Measurements from ENCODE around the gene C19orf18.
"Not testable (repeated sequence)": the region's sequence is repeated elsewhere in the genome, so short reads cannot be mapped to it uniquely, and the experiment has no call there.

C19orf18 gene

DNA sequence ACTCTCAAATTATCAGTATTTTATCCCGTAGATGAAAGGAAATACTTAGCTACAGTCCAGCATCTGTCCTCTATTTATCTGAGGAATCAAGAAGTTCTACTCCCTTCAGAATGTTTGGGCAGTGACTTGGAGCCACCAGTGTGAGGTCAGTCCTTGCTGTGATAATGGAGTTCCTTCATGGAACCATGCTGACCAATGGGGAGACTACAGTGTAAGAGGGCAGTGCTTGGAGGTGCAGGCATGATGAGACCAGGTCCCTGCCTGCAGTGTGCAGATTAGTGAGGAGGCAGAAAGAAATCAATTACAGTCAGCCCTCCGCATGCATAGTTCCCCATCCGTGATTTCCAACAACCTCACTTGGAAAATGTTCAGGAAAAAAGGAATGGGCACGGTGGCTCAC, at the start of gene C19orf18:
Gene C19orf18, minus strand, starts transcription at position 101 of the 400 bp plus-strand sequence. CDS start 102 bp downstream, outside the sequence.
- no peak for DNase-seq

DNA sequence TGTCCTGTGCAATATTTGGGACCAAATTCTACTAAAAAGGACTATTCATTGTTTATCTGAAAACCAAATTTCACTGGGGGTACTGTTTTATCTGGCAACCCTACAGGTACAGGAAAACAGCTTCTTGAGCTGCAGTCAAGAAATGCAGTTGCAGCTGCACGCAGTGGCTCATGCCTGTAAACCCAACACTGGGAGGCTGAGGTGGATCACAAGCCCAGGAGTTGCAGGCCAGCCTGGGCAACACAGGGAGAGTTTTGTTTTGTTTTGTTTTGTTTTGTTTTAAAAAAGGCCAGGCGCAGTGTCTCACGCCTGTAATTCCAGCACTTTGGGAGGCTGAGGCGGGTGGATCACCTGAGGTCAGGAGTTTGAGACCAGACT, 47.9 kb upstream of the C19orf18 start:
- no peak for DNase-seq

DNA sequence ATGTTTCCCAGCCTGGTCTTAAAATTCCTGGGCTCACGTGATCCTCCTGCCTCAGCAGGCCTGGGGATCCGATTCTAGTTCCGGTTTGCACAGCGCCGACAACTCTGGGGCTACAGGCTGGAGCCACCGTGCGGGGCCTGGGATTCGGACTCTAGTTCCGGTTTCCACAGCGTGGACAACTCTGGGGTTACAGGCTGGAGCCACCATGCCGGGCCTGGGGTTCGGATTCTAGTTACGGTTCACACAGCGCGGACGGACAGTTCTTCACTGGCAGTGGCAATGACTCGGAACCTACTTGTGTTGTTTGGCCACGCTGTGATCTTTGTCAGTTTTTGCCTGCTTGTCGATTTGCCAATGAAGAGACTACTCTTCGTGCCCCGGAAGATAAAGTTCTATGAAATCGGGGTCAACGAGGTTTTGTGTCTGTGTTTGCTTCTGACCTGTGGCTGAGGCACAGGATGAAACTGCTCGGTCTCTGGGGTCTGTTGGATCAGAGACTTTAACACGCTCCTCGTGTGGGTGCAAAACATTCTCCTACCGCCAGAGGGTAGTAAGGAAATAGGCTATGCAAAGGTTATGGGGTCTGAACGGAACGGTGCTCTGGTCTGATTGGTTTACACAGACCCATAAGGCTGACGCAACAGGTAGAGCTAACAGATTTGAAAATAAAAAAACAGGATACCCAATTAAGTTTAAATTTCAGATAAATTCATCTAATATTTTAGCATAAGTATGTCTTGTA, 47.4 kb upstream of the C19orf18 start:
- peak; percentile 58 for DNase-seq

GRCh38 chr19:58020129-58020528, 45.8 kb upstream of the C19orf18 start:
- DNase-seq: no peak

DNA sequence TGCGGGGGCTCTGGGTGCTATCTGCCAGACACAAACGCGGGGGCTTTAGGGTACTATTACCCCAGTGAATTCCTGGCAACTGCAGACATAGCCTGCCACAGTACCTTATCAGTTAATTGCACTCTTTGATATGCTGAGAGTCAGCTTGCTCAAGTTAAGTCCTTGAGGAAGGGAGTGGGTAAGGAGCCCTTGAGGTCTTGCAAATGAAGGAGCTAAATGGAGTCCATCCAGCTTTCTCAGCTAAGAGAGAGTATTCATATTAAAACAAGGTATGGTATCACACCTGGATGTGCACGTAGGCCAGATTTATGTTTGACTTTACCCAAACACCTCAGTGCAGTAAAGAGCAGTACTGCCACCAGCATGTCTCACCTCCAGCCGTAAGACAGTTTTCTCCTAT, 39.8 kb upstream of the C19orf18 start:
- no peak for DNase-seq

GRCh38 chr19:58010507-58010906, 36.2 kb upstream of the C19orf18 start:
- DNase-seq: no peak

GRCh38 chr19:58009666-58010301, 35.5 kb upstream of the C19orf18 start:
- peak; percentile 71 for DNase-seq

DNA sequence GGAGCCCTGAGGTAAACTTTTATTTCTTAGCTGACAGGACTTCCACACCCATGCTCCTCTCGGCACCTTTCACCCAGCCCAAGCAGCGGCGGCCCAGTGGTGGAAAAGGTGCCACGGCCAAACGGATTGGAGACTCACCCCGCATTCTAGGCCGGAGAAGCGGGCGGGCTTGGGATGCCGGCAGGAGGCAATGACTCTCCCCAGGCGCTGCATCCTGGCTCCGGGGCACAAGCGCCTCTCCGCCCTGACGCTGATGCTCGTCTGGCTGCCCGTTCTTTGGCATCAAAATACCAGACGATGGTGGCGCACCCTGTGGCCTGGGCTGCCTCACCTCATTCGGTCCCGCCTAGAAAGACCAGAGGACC, 34.9 kb upstream of the C19orf18 start:
- DNase-seq: no peak

DNA sequence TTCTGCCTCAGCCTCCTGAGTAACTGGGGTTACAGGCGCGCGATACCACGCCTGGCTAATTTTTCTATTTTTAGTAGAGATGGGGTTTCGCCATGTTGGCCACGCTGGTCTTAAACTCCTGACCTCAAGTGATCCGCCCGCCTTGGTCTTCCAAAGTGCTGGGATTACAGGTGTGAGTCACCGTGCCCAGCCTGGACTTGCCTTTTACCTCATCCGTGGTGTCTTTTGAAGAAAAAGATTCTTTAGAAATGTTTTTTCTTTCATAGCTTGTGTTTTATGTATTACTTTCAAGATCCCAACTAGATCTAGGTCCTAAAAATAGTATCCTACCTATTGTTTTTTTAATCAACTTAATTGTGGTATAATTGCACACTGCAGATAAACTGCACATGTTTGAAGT, 34.5 kb upstream of the C19orf18 start:
- not testable (repeated sequence) for DNase-seq

- no peak for DNase-seq
These were observed 33.0 kb upstream of the C19orf18 start for GRCh38 chr19:58007285-58007684.

- DNase-seq: no peak
These were observed 29.0 kb upstream of the C19orf18 start for GRCh38 chr19:58003174-58003828.

GRCh38 chr19:58002384-58003173, 28.2 kb upstream of the C19orf18 start, which contains the start of gene ZNF606:
Gene ZNF606 (minus strand): TSS chr19:58002820. CDS start chr19:58001319, 1,501 bp downstream.
- peak; percentile 89 for DNase-seq

DNA sequence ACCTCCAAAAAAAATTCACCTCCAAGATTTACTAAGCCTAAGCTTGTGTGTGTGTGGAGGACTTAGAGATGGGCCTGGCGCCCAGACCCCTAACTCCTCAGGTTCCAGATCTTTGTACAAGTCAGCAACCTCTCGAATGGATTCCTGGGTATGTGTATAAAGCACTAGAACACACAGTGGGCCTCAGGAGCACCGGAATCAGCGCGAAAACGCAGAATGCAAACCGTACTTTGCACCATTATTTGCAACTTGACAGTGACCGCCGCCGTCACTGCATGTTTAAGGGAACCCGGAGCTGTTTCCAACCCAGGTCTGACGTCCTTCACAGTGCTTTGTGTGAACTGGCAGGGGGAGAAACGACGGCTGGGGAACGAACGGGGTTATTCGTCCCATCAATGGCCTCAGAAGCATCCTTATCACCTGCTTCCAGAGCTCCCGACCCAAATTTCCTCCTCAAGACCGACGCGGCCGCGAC, 27.6 kb upstream of the C19orf18 start:
- no peak for DNase-seq

DNA sequence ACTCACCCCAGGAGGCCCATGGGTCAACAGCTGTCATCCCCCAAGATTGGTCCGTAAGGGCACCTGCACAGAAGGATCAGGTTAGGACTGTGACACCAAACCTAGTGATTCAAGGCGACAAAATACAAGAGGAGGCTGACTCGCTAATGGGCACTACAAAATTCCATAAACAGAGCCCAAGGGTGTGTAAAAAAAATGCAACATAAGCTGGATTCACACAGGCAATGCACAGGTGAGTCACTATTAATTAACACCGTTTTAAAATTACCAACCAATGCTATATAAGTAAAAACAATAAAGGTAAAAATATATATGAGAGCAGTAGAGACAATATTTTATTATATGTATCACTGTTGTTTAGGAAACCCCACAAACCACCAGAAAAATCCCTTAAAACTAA, 26.3 kb upstream of the C19orf18 start:
- DNase-seq: no peak

DNA sequence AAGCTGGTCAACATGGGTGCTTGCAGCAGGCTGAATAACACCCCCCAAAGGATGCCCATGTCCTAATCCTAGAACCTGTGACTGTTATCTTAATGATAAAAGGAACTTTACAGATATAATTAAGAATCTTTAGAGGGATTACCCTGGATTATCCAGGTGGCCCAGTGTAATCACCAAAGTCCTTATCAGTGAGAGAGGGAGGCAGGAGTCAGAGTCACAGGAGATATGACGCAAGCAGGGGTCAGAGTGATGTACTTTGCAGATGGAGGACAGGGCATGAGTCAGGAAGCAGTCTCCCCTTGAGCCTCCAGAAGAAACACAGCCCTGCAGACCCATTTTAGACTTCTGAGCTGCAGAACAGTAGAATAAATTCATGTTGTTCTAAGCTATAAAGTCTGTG, 18.5 kb upstream of the C19orf18 start:
- DNase-seq: no peak

DNA sequence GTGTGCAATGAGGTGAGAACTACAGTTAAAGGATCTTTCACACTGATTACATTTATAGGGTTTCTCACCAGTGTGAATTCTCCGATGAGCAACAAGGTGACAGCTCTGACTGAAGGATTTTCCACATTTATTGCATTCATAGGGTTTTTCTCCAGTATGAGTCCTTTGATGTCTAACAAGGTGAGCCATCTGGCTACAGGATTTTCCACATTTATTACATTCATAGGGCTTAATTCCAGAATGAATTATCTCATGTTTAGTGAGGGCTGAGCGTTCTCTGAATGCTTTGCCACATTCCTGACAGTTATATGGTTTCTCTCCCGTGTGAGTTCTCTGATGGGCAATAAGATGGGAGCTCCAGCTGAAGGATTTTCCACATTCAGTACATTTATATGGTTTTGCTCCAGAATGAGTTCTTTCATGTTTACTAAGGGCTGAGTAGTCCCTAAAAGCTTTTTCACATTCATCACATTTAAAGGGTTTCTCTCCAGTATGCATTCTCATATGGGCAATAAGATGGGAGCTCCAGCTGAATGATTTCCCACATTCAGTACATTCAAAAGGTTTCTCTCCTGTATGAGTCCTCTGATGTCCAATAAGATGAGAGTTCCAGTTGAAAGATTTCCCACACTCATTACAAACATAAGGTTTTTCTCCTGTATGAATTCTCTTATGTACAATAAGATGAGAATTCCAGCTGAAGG, 4.4 kb upstream of the C19orf18 start:
- no peak for DNase-seq

GRCh38 chr19:57964761-57965160, 9.6 kb downstream of the C19orf18 start:
- DNase-seq: no peak

DNA sequence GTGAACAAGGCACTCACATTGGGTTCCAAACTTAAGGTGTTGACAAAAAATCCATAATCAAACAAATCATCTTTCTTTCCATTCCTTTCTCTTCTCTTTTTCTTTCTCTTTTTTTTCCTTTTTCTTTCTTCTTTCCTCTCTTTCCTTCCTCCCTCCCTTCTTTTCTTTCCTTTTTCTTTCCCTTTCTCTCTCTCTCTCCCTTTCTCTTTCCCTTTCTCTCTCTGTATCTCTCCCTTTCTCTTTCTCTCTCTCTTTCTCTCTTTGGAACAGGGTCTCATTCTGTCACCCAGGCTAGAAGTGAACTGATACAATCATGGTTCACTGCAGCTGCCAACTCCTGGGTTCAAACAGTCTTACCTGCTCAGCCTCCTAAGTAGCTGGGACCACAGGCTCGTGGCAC, 12.5 kb downstream of the C19orf18 start:
- no peak for DNase-seq

DNA sequence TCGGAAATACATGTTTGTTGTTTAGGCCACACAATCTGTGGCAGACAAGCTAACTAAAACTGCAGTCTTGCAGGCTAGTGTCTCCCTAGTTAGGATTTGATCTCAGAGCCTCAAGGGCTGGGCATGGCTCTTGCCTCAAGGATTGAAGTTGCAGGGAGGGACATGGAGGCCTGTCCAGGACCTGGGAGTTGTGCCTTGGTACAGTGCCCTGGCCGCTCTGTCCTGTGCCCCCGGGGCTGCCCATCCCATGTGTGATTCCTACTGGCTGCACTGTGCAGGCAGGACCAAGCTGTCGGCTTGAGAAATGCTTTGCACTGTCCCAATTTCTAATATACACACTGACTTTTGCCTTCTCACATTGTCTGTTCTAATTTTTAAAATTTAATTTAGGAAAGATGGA, 19.3 kb downstream of the C19orf18 start:
- no peak for DNase-seq

DNA sequence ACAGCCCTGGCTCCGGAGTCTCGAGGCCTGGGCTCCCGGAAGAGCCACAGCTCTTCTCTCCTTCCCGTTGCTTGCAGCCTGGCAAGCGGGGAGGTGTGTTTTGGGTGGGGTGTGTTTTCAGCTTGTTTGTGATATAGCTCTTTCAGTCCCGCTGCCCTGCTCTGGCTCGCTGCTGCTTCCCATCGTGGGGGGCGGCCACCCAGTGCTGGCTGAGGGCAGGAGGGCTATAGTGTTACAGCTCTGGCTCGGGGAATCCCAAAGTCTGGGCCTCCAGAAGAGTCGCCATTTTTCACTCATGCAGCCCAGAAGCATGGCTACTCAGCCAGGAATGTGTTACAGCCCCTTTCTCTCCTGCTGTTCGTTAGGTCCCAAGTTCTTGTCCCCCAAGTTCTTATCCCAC, 24.6 kb downstream of the C19orf18 start:
- DNase-seq: no peak

DNA sequence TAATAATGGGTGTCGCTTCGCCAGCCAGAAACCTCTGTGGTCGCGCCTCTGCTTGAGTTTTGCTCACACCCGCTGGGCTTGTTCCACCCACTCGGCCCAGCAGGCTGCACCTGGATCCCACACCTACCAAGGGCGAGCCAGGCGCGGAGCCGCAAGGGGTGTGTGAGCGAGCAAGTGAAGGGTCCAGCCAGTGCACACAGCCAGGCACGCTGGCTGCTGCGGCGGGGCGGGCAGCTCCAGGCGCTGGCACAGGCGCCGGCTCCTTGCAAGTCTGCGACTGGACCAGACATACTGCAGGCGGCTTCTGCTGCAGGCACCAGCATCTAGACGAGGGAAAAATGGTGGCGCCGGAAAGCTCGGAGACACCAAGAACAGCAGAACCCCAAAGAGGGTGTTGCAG, 25.0 kb downstream of the C19orf18 start:
- DNase-seq: no peak

- peak; percentile 91 for DNase-seq
These were observed 26.8 kb downstream of the C19orf18 start, which contains the start of gene ZNF256 for GRCh38 chr19:57947419-57948134. Gene ZNF256 (minus strand): TSS chr19:57947706. CDS start chr19:57947474, 232 bp downstream.

Data from CD4-positive, alpha-beta T cell treated with Interleukin-10 for 1 hour (primary cell).